ENCODE measurements around the gene KCNA2.

DNA sequence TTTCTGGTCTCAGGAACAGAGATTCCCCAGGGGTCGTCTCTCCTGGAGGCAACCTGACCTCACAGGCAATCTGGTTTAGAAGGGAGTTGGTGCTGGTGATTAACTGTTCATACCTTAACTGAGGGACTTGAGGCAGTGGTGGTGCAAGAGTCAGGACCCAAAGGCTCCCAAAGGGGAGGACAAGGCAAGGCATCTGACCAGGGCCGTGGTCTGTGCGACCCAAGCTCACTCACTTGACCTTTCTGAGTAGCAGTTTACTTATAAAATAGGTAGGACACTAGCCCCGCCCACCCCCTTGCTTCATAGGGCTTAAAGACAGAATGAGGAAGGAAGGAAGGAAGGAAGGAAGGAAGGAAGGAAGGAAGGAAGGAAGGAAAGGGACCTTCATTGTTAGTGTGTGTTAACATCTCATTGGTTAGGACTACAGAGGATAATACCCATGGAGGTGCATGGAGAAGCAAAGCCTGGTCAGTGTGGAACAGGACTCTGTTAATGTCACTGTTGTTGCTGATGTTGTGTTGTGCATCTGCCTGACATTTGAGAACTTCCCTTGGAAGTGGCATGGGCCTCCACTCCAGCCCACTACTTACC, 4.6 kb upstream of the KCNA2 start:
- TF ChIP-seq POLR2A (IDR thresholded peaks at IDR 0.05; ENCODE audit: low read length) (no peak), GATA1 (IDR thresholded peaks at IDR 0.05; ENCODE audit: low read depth, low read length) (no peak)

All from erythroblast (primary cell).